Measurements from ENCODE around the gene RBMS1. TPM values are rescaled to one million over a fixed set of nuclear protein-coding genes. Genes with fewer than 3 reads are reported as not detected.

RBMS1 gene
- total RNA-seq, 1 experiment from 2014 or later: 91.9 TPM

DNA sequence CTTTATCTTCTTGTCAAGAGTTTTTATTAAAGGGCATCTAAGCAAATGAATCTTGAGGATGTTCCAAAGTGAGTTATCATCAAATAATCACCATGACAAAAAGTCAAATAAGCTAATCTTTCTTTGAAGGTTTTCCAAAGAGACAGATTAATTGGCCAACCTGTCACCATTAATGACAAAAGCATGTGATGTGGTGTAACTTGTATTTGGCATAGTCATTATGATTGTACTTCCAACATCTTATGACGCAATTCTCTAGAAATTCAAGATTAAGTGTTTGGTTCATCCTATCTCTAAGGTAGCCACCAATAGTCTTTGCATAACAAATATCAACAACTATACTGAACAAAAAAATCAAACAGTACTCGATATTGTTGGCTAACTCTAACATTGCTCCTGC, 28.6 kb downstream of the RBMS1 start:
- no peaks in the 10 kb centered on the region for H3K9me3 ChIP-seq
- H3K27ac Mint-ChIP-seq (ENCODE audit: unreplicated experiment): no peak overlapping the region

DNA sequence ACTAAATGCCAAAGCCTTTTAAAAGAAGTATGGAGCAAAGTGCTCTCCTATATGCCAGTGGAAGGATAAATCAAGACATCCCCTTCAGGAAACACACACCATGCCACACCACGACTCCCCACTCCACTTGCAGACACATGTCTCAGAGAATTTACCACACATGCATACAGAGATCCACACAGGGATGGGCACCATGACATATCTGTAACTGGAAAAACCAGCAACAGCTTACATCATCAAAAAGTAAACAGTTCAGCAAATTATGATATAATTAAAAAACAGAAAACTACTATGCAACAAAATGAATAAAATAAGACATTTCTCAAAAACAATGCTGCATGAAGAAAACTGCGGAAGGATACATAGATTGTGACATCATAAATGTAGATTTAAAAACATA, 29.6 kb downstream of the RBMS1 start:
- H3K4me1 ChIP-seq: no peaks in the 10 kb centered on the region
- intact Hi-C loops (cut with micrococcal nuclease; ENCODE audit: unreplicated experiment): no loop called here
- Mint-ChIP-seq H3K36me3 (ENCODE audit: insufficient read depth, unreplicated experiment) (no peaks in the 10 kb centered on the region), H3K9me3 (ENCODE audit: unreplicated experiment) (no peaks in the 10 kb centered on the region), H3K4me3 (ENCODE audit: unreplicated experiment) (no peak overlapping the region), H3K4me1 (ENCODE audit: low read depth, unreplicated experiment) (peaks cover 23% of the 10 kb centered on the region), H3K27me3 (ENCODE audit: insufficient read depth, unreplicated experiment) (no peaks in the 10 kb centered on the region), H3K27ac (ENCODE audit: unreplicated experiment) (no peak overlapping the region)
- no peaks in the 10 kb centered on the region for H3K27me3 ChIP-seq (replicated peaks; ENCODE audit: control insufficient read depth, insufficient read depth, low read length)
- ChIA-PET CTCF (no interaction called here), POLR2A (no interaction called here)
- H3K9me3 ChIP-seq: no peaks in the 10 kb centered on the region
- H3K4me3 ChIP-seq (ENCODE audit: low read depth, low read length): no peak overlapping the region
- no TSS peak for BruUV-seq (replicated peaks)
- TF ChIP-seq, protein P1, sequence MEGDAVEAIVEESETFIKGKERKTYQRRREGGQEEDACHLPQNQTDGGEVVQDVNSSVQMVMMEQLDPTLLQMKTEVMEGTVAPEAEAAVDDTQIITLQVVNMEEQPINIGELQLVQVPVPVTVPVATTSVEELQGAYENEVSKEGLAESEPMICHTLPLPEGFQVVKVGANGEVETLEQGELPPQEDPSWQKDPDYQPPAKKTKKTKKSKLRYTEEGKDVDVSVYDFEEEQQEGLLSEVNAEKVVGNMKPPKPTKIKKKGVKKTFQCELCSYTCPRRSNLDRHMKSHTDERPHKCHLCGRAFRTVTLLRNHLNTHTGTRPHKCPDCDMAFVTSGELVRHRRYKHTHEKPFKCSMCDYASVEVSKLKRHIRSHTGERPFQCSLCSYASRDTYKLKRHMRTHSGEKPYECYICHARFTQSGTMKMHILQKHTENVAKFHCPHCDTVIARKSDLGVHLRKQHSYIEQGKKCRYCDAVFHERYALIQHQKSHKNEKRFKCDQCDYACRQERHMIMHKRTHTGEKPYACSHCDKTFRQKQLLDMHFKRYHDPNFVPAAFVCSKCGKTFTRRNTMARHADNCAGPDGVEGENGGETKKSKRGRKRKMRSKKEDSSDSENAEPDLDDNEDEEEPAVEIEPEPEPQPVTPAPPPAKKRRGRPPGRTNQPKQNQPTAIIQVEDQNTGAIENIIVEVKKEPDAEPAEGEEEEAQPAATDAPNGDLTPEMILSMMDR (IDR thresholded peaks at IDR 0.05; ENCODE audit: insufficient read depth in 1 of 2, low read depth in 1 of 2, low read length in 1 of 2, severe bottlenecking in 1 of 2, unreplicated experiment in 1 of 2): no peak
- no peaks in the 10 kb centered on the region for H3K36me3 ChIP-seq (ENCODE audit: control insufficient read depth, insufficient read depth, low read length)
- DNase-seq: no peak

More for the DNA sequence above, 28.6 kb downstream of the RBMS1 start:
- Histone ChIP-seq H3K36me3 (ENCODE audit: control insufficient read depth, insufficient read depth, low read length) (no peaks in the 10 kb centered on the region), H3K4me1 (no peaks in the 10 kb centered on the region), H3K27me3 (replicated peaks; ENCODE audit: control insufficient read depth, insufficient read depth, low read length) (no peaks in the 10 kb centered on the region), H3K4me3 (ENCODE audit: low read depth, low read length) (no peak overlapping the region)
- Mint-ChIP-seq H3K27me3 (ENCODE audit: insufficient read depth, unreplicated experiment) (no peaks in the 10 kb centered on the region), H3K36me3 (ENCODE audit: insufficient read depth, unreplicated experiment) (no peaks in the 10 kb centered on the region), H3K4me3 (ENCODE audit: unreplicated experiment) (no peak overlapping the region), H3K9me3 (ENCODE audit: unreplicated experiment) (no peaks in the 10 kb centered on the region), H3K4me1 (ENCODE audit: low read depth, unreplicated experiment) (peaks cover 20% of the 10 kb centered on the region)
- intact Hi-C loops (cut with micrococcal nuclease; ENCODE audit: unreplicated experiment): no loop called here
- DNase-seq: no peak
- no TSS peak for BruUV-seq (replicated peaks)
- ChIA-PET CTCF (no interaction called here), POLR2A (no interaction called here)
- TF ChIP-seq, protein P1 (IDR thresholded peaks at IDR 0.05; ENCODE audit: insufficient read depth in 1 of 2, low read depth in 1 of 2, low read length in 1 of 2, severe bottlenecking in 1 of 2, unreplicated experiment in 1 of 2): no peak

DNA sequence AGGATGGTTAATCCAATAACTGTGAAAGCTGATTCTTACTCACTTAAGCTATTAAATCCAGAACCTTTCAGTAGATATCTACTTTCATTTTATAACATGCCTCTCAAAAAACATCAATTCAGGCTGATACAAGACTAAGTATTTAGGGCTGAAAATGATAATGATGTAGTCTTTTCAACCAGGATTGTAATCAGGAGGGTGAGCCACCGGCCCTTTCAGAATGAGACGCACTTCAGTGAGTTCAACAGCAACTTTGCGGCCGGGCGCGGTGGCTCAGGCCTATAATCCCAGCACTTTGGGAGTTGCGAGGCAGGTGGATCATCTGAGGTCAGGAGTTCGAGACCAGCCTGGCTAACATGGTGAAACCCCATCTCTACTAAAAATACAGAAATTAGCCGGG, 30.4 kb downstream of the RBMS1 start:
- Histone ChIP-seq H3K4me3 (ENCODE audit: low read depth, low read length) (no peak overlapping the region), H3K9me3 (no peaks in the 10 kb centered on the region), H3K27me3 (replicated peaks; ENCODE audit: control insufficient read depth, insufficient read depth, low read length) (no peaks in the 10 kb centered on the region), H3K4me1 (no peaks in the 10 kb centered on the region), H3K36me3 (ENCODE audit: control insufficient read depth, insufficient read depth, low read length) (no peaks in the 10 kb centered on the region)
- CTCF ChIA-PET: no interaction called here
- intact Hi-C loops (cut with micrococcal nuclease; ENCODE audit: unreplicated experiment): no loop called here
- H3K9me3 Mint-ChIP-seq (ENCODE audit: unreplicated experiment): no peaks in the 10 kb centered on the region
- H3K36me3 Mint-ChIP-seq (ENCODE audit: insufficient read depth, unreplicated experiment): no peaks in the 10 kb centered on the region
- no peaks in the 10 kb centered on the region for H3K27me3 Mint-ChIP-seq (ENCODE audit: insufficient read depth, unreplicated experiment)
- no peak overlapping the region for H3K27ac Mint-ChIP-seq (ENCODE audit: unreplicated experiment)
- POLR2A ChIA-PET: no interaction called here
- DNase-seq: no peak
- TF ChIP-seq, protein P1 (IDR thresholded peaks at IDR 0.05; ENCODE audit: insufficient read depth in 1 of 2, low read depth in 1 of 2, low read length in 1 of 2, severe bottlenecking in 1 of 2, unreplicated experiment in 1 of 2): no peak
- peaks cover 23% of the 10 kb centered on the region for H3K4me1 Mint-ChIP-seq (ENCODE audit: low read depth, unreplicated experiment)
- no peak overlapping the region for H3K4me3 Mint-ChIP-seq (ENCODE audit: unreplicated experiment)
- BruUV-seq (replicated peaks): no TSS peak
